K562 treated with DMSO at 1 percent for 24 hours (cell line): ENCODE results near the gene PCDHA9. TPM values are rescaled to one million over a fixed set of nuclear protein-coding genes. Genes with fewer than 3 reads are reported as not detected.

ENCODE experiments used
- total RNA-seq: library from RNA; unstranded; fragments of 300-600 nt; gene quantifications from 2 replicates; pipeline ENCODE4 v1.2.3, GENCODE V29; 2022; ENCODE audit warnings: low read depth; ENCODE audit not compliant: insufficient read depth

PCDHA9 gene, protein sequence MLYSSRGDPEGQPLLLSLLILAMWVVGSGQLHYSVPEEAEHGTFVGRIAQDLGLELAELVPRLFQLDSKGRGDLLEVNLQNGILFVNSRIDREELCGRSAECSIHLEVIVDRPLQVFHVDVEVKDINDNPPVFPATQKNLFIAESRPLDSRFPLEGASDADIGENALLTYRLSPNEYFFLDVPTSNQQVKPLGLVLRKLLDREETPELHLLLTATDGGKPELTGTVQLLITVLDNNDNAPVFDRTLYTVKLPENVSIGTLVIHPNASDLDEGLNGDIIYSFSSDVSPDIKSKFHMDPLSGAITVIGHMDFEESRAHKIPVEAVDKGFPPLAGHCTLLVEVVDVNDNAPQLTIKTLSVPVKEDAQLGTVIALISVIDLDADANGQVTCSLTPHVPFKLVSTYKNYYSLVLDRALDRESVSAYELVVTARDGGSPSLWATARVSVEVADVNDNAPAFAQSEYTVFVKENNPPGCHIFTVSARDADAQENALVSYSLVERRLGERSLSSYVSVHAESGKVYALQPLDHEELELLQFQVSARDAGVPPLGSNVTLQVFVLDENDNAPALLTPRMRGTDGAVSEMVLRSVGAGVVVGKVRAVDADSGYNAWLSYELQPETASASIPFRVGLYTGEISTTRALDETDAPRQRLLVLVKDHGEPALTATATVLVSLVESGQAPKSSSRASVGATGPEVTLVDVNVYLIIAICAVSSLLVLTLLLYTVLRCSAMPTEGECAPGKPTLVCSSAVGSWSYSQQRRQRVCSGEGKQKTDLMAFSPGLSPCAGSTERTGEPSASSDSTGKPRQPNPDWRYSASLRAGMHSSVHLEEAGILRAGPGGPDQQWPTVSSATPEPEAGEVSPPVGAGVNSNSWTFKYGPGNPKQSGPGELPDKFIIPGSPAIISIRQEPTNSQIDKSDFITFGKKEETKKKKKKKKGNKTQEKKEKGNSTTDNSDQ
- not detected in 2 replicates for total RNA-seq

GRCh38 chr5:140848139-140849102 is at the start of gene PCDHA9:
Gene PCDHA9, plus strand, starts transcription at chr5:140848382. Its CDS starts 114 bp downstream, at chr5:140848496.

DNA sequence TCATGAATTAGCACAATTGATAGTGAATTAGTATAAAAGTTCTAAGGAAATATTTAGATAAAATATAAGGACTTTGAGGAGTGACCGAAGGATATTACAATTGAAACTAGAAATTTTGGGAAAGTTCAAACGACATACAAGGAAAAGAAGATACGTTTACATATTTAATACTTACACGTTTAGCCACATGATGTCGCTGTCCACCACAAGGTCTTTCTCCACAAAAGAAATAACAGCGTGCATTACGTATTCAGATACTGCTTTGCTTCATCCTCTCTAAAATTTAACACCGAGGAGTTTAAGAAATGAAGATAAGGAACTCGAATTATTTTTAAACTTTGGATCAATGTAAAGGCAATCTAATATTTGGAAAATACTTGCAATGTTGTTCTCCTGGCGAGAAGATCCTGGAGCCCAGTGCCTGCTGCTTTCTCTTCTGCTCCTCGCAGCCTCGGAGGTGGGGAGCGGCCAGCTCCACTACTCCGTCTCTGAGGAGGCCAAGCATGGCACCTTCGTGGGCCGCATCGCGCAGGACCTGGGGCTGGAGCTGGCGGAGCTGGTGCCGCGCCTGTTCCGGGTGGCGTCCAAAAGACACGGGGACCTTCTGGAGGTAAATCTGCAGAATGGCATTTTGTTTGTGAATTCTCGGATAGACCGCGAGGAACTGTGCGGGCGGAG is 47.2 kb upstream of the PCDHA9 start, which contains the start of gene PCDHA3:
TSS of gene PCDHA3 (plus strand) at position 242 of the 678 bp plus-strand sequence.

GRCh38 chr5:140806834-140807775 is 41.1 kb upstream of the PCDHA9 start, which contains the start of gene PCDHA4:
Gene PCDHA4, plus strand, starts transcription at chr5:140807068.

GRCh38 chr5:140821375-140822280 is 26.6 kb upstream of the PCDHA9 start, which contains the start of gene PCDHA5:
Gene PCDHA5, plus strand, starts transcription at chr5:140821613.

DNA sequence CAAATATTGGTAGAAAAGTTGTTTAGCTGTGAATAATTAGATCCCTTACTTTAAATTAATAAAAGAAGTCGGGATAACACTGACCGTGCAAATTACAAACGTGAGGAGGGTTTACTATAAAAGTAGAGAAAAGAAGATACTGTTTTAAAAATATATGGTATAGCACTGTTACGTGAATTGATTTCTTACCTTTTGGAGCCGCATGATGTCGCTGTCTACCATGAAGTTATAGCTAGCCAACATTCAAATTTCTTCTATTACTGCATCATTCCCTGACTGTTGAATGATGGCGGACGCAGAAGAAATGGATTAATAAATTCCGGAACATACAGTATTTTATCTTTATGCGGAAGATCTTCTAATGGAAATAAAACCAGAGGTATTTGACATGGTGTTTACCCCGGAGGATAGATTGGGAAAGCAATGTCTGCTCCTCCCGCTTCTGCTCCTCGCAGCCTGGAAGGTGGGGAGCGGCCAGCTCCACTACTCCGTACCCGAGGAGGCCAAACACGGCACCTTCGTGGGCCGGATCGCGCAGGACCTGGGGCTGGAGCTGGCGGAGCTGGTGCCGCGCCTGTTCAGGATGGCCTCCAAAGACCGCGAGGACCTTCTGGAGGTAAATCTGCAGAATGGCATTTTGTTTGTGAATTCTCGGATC is 20.3 kb upstream of the PCDHA9 start, which contains the start of gene PCDHA6:
TSS of gene PCDHA6 (plus strand) at position 257 of the 658 bp plus-strand sequence. CDS start at position 389, 132 bp downstream.

GRCh38 chr5:140833993-140834392 is 14.2 kb upstream of the PCDHA9 start, which contains the start of gene PCDHA7:
Gene PCDHA7, plus strand, starts transcription at chr5:140834269. Its CDS starts 115 bp downstream, at chr5:140834384.

DNA sequence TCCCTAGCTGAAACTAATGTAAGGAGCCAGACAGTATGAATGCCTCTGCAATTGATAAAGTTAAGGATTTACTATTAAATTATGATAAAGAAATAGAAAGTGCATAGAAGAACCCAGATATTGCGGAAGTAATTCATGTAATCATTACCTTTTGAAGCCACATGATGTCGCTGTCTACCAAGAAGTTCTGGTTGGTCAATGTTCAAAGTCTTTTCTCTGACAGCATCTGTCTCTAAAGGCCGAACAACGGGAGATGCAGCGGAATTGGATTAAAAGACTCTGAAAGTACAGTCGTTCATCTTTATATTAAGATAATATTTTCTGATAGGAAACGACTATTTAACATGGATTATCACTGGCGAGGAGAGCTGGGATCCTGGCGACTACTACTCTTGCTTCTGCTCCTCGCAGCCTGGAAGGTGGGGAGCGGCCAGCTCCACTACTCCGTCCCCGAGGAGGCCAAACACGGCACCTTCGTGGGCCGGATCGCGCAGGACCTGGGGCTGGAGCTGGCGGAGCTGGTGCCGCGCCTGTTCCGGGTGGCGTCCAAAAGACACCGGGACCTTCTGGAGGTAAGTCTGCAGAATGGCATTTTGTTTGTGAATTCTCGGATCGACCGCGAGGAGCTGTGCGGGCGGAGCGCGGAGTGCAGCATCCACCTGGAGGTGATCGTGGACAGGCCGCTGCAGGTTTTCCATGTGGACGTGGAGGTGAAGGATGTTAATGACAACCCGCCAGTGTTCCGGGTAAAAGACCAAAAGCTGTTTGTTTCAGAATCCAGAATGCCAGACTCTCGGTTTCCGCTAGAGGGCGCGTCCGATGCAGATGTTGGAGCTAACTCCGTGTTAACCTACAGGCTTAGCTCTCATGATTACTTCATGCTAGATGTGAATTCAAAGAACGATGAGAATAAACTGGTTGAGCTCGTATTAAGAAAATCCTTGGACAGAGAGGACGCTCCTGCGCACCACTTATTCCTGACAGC is 6.9 kb upstream of the PCDHA9 start, which contains the start of gene PCDHA8:
TSS of gene PCDHA8 (plus strand) at position 210 of the 985 bp plus-strand sequence. CDS start at position 345, 135 bp downstream.

GRCh38 chr5:140855772-140856674 is 7.8 kb downstream of the PCDHA9 start, which contains the start of gene PCDHA10:
Gene PCDHA10, plus strand, starts transcription at chr5:140855897. Its CDS starts 152 bp downstream, at chr5:140856049.

DNA sequence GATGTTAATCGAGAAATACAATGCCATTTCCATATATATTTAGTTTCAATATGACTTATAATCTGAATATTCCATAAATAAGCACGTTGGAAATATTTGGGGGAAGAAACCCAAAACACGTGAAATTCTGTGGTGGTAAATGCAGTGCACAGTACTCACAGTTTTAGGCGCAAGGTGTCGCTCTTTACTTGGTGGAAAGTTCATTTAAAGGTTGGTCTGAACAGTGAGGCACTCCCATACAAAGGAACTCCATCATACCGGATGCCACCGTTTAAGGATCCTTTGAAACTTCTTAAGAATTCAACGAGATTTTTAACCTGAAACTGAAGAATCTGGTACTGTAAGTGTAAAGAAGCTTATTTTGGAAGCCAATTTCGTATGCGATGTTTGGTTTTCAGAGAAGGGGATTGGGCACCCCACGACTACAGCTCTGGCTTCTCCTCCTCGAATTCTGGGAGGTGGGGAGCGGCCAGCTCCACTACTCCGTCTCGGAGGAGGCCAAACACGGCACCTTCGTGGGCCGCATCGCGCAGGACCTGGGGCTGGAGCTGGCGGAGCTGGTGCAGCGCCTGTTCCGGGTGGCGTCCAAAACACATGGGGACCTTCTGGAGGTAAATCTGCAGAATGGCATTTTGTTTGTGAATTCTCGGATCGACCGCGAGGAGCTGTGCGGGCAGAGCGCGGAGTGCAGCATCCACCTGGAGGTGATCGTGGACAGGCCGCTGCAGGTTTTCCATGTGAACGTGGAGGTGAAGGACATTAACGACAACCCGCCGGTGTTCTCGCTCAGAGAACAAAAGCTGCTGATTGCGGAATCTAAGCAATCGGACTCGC is 20.8 kb downstream of the PCDHA9 start, which contains the start of gene PCDHA11:
TSS of gene PCDHA11 (plus strand) at position 237 of the 834 bp plus-strand sequence. CDS start at position 384, 147 bp downstream.

GRCh38 chr5:140875085-140876065 is 27.2 kb downstream of the PCDHA9 start, which contains the start of gene PCDHA12:
Gene PCDHA12, plus strand, starts transcription at chr5:140875308. Its CDS starts 165 bp downstream, at chr5:140875473.

GRCh38 chr5:140881889-140882590 is 33.9 kb downstream of the PCDHA9 start, which contains the start of gene PCDHA13:
Gene PCDHA13, plus strand, starts transcription at chr5:140882124. Its CDS starts 145 bp downstream, at chr5:140882269.

